C4-2B (cell line): ENCODE measurements around the gene CEP131.

Experiments
- H3K27ac ChIP-seq: fragments of 450-650 bp; 2 replicates; pipeline ENCODE4 v1.5.1; 2017
- ZFX ChIP-seq: fragments of 450-650 bp; IDR thresholded peaks from 2 replicates; pipeline ENCODE4 v1.6.1; 2017
- TF ChIP-seq, protein P1 (sequence below): fragments of 450-650 bp; conservative IDR thresholded peaks from 2 replicates; pipeline ENCODE4 v1.5.1; 2017; ENCODE audit warnings: mild to moderate bottlenecking

Gene CEP131

DNA sequence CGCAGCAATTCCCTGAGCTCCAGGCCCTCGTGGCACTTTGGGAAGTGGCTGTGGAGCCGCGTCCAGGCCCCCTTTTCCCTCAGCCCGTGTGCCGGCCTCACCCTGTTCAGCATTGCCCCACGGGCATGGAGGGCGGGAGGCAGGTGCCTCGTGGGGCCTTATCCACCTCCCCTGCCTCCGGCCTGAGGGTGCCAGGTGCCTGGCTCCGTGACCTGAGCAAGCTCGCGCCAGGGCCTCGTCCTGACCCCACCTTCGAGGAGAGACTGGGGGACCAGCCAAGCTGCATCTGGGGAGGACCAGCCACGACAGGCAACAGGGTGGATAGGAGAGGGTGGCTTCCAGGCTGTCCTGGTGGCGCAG, 29.7 kb downstream of the CEP131 start:
- no peak overlapping the region for H3K27ac ChIP-seq
- TF ChIP-seq ZFX, result no peak
- TF ChIP-seq, protein P1, sequence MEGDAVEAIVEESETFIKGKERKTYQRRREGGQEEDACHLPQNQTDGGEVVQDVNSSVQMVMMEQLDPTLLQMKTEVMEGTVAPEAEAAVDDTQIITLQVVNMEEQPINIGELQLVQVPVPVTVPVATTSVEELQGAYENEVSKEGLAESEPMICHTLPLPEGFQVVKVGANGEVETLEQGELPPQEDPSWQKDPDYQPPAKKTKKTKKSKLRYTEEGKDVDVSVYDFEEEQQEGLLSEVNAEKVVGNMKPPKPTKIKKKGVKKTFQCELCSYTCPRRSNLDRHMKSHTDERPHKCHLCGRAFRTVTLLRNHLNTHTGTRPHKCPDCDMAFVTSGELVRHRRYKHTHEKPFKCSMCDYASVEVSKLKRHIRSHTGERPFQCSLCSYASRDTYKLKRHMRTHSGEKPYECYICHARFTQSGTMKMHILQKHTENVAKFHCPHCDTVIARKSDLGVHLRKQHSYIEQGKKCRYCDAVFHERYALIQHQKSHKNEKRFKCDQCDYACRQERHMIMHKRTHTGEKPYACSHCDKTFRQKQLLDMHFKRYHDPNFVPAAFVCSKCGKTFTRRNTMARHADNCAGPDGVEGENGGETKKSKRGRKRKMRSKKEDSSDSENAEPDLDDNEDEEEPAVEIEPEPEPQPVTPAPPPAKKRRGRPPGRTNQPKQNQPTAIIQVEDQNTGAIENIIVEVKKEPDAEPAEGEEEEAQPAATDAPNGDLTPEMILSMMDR, result no peak

DNA sequence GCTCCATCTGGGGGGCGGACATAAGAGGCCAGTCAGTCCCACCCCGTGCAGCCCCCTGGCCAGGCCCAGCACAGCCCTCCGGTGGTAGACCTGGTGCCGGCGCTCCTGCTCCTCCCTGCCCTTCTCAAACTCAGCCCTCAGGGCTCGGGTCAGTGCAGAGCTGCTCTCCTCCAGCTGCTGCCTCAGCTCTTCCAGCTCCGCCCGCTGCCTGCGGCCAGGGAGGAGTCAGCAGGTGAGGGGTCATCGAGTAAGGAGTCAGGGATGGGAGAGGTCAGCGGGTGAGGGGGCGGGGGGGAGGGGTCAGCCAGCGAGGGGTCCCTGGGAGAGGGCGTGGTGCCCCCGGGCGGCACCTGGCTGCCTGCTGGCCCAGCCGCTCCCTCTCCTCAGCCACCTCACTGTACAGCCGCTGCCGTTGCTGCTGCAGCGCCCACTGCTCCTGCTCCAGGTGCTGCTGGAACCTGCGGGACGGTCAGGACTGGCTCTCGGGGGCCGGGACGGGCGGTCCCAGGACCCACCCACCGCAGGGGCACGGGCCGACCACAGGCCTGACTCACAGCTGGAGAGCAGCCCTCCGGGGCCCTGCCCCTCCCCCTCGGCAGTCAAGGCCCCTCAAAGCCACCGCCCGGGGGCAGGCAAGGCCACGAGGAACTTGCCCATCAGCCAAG, 30.2 kb downstream of the CEP131 start:
- TF ChIP-seq, protein P1, result no peak
- no peak for TF ChIP-seq ZFX
- no peak overlapping the region for H3K27ac ChIP-seq

DNA sequence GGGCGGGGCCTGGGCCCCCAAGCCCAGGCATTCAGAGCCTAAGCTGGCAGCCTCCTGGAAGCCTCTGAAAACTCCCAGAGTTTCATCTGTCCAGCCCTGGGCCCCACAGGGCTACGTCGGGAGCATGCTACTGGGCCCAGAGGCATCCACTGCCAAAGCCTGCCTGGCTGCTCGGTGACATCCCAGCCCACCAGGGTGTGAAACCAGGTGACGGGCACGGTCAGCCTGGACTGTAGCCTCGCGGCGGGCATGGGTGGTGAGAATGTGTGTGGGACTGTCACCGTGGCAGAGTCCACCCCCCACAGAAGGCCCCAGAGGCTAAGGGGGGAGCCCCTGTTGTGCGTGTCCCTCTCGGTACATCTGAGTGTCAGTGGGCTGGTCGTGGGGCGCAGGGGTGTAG, 31.1 kb downstream of the CEP131 start:
- TF ChIP-seq, protein P1, result no peak
- TF ChIP-seq ZFX, result no peak
- no peak overlapping the region for H3K27ac ChIP-seq

DNA sequence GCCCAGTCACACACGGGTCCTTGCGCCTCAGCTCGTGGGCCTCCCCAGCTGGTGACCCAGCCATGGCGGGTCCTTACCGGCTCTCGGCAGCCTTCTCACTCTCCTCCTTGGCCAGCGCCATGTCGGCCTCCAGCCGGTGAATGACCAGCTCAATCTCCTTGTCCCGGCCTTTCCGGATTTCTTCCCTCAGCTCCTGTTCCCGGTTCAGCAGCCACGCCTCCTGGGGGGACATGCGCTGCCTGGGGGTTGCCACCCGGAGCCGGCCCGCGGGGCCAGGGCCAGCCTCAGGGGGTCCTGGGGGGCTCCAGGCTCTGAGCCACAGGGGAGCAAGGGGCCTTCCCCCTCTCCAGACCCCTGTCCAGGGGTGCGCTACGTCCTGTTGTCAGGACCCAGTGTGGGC, 31.6 kb downstream of the CEP131 start:
- no peak for TF ChIP-seq ZFX
- TF ChIP-seq, protein P1, result no peak
- H3K27ac ChIP-seq, result no peak overlapping the region

DNA sequence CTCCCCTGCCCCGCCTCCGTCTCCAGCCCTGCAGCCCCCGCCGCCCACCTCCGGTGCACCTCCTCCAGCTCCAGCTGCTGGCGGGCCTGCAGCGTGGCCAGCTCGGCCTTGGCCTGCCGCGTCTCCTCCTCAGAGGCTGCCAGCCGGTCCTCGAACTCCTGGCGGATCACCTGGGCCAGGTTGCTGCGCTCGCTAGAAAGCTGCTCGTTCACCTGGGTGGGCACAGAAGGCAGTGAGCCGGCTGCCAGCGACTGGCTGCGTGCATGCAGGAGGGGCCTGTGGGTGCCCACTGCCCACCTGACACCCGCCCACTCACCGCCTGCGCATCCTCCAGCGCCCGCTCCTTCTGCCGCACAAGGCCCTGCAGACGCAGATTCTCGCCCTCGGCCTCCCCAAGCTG, 32.2 kb downstream of the CEP131 start:
- TF ChIP-seq, protein P1, result no peak
- TF ChIP-seq ZFX, result no peak
- no peak overlapping the region for H3K27ac ChIP-seq

DNA sequence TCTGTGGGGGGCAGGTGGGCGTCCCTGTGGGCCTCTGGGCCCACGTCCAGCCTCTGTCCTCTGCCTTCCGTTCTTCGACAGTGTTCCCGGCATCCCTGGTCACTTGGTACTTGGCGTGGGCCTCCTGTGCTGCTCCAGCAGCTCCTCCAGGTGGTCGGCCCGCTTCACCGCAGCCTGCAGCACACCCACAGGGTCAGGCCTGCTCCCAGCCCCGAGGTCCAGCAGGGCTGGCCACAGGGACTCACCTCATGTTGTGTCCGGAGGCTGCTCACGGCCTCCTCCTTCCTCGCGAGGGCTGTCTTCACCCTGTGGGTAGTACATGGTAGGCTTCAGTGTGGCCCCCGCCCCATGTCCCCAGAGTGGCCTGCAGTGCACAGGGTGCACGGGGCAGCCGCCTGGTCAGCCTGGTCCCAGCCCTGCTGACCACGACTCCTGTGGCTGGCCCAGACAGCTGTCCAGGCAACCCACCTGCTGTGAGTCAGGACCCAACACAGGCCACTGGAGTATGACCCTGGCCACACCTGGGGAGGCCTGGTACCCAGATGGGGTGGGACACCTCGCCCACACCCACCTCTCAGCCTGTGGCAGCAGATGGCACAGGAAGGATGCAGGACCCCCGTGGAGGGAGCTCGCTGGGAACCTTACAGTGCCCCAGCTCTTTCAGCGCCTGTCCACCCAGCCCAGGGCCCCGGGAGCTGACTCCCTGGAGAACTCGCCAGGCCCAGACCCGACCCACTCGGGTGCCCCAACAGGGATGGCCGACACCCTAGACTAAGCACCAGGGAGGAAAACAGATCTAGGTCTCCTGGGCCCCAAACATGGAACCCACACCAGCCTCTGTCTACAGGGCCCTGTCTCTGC, 32.9 kb downstream of the CEP131 start:
- TF ChIP-seq, protein P1, result no peak
- no peak for TF ChIP-seq ZFX

DNA sequence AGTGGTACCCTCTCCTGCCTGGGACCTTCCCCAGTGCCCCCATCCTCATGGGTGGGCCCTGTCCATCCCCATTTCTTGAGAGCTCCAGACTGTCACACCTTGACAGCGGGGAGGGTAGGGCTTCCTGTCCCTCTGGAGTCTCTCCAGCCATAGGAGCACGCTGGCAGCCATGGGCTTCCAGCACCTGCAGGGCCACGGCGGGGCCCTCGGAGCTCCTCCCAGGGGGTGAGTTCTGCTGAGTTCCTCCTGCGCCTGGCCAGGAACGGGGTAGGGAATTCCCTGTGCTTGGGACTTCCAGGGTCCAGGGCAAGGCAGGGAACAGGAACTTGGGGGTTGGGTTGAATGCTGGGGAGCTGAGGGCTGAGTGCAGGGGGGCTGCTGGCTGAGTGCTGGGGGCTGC, 33.7 kb downstream of the CEP131 start:
- TF ChIP-seq, protein P1, result no peak
- TF ChIP-seq ZFX, result no peak

More for the DNA sequence above, 32.9 kb downstream of the CEP131 start:
- no peak overlapping the region for H3K27ac ChIP-seq

More for the DNA sequence above, 33.7 kb downstream of the CEP131 start:
- no peak overlapping the region for H3K27ac ChIP-seq
